IPS-15b (cell line): ENCODE data around the gene MPG.

Source experiments
- H3K27me3 ChIP-seq: one replicate; pipeline ENCODE4 v1.6.1; 2013; ENCODE audit warnings: low read length; ENCODE audit not compliant: control insufficient read depth, insufficient read depth
- H3K36me3 ChIP-seq: one replicate; pipeline ENCODE4 v1.6.1; 2013; ENCODE audit warnings: low read length; ENCODE audit not compliant: control insufficient read depth, insufficient read depth
- H3K4me1 ChIP-seq: one replicate; pipeline ENCODE4 v1.6.1; 2013; ENCODE audit warnings: mild to moderate bottlenecking, low read length; ENCODE audit not compliant: control insufficient read depth, insufficient read depth
- H3K4me3 ChIP-seq: one replicate; pipeline ENCODE4 v1.5.1; 2013; ENCODE audit warnings: low read depth, low read length
- H3K9ac ChIP-seq: one replicate; pipeline ENCODE4 v1.6.1; 2013; ENCODE audit warnings: low read depth, mild to moderate bottlenecking, low read length
- H3K9me3 ChIP-seq: one replicate; pipeline ENCODE4 v1.6.1; 2013; ENCODE audit warnings: mild to moderate bottlenecking, low read length; ENCODE audit not compliant: control insufficient read depth, insufficient read depth

Gene MPG

GRCh38 chr16:94918-95265, 16.9 kb downstream of the MPG start:
- Histone ChIP-seq H3K4me1 (no peaks in the 10 kb centered on the region), H3K9ac (no peak overlapping the region), H3K27me3 (no peaks in the 10 kb centered on the region), H3K36me3 (peaks cover 23% of the 10 kb centered on the region), H3K4me3 (no peak overlapping the region), H3K9me3 (no peaks in the 10 kb centered on the region)

- Histone ChIP-seq H3K4me3 (no peak overlapping the region), H3K4me1 (no peaks in the 10 kb centered on the region), H3K9ac (no peak overlapping the region), H3K9me3 (no peaks in the 10 kb centered on the region), H3K36me3 (peaks cover 17% of the 10 kb centered on the region), H3K27me3 (no peaks in the 10 kb centered on the region)
Measured at GRCh38 chr16:96935-97381, 18.9 kb downstream of the MPG start.

DNA sequence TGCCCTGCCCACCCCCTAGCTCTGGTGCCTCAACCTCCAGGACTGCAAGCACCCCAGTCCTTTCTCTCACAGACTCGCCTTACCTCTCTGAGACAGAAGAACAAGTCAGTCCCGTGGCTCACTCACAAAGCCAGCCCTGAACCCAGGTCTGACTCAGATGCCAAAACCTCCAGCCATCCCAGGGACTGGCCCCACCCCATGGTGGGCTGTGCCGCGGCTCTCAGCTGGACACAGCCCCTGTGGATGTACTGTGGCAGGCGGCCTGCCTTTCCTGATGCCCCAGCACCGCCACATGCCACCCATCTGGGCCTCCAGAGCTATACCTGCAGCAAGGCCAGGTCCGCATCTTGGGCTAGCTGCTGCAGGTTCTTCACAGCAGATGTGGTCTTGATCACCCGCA, 19.8 kb downstream of the MPG start:
- H3K4me3 ChIP-seq, result no peak overlapping the region
- no peaks in the 10 kb centered on the region for H3K27me3 ChIP-seq
- H3K4me1 ChIP-seq, result no peaks in the 10 kb centered on the region
- no peak overlapping the region for H3K9ac ChIP-seq
- no peaks in the 10 kb centered on the region for H3K9me3 ChIP-seq
- H3K36me3 ChIP-seq, result peaks cover 14% of the 10 kb centered on the region

- Histone ChIP-seq H3K4me3 (no peak overlapping the region), H3K27me3 (no peaks in the 10 kb centered on the region), H3K9ac (no peak overlapping the region), H3K36me3 (peaks cover 12% of the 10 kb centered on the region), H3K9me3 (no peaks in the 10 kb centered on the region), H3K4me1 (no peaks in the 10 kb centered on the region)
Measured at GRCh38 chr16:100989-101388, 23.0 kb downstream of the MPG start.

DNA sequence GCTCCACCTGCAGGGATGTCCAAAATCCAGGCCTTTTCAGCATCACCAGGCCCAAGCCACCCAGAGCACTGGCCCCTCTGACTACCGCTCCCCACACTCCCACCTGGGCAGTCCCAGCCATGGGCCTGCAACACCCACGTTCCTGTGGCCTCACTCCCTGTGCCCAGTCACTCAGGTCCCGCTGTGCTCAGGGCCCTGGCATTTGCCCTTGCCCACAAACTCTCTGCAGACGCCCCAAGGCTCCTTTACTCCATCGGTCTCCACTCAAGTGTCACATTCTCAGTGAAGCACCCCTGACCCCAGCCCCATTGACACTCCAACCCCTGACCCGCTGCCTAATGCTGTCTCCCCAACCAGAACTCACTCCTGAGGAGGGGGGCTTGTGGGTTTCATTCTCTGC, 23.6 kb downstream of the MPG start:
- no peak overlapping the region for H3K4me3 ChIP-seq
- no peaks in the 10 kb centered on the region for H3K4me1 ChIP-seq
- peaks cover 12% of the 10 kb centered on the region for H3K36me3 ChIP-seq
- H3K9me3 ChIP-seq, result no peaks in the 10 kb centered on the region
- H3K27me3 ChIP-seq, result no peaks in the 10 kb centered on the region
- no peak overlapping the region for H3K9ac ChIP-seq

- Histone ChIP-seq H3K4me3 (no peak overlapping the region), H3K36me3 (peaks cover 12% of the 10 kb centered on the region), H3K9ac (no peak overlapping the region), H3K9me3 (no peaks in the 10 kb centered on the region), H3K4me1 (no peaks in the 10 kb centered on the region), H3K27me3 (no peaks in the 10 kb centered on the region)
Measured at GRCh38 chr16:102060-102855, 24.2 kb downstream of the MPG start.

DNA sequence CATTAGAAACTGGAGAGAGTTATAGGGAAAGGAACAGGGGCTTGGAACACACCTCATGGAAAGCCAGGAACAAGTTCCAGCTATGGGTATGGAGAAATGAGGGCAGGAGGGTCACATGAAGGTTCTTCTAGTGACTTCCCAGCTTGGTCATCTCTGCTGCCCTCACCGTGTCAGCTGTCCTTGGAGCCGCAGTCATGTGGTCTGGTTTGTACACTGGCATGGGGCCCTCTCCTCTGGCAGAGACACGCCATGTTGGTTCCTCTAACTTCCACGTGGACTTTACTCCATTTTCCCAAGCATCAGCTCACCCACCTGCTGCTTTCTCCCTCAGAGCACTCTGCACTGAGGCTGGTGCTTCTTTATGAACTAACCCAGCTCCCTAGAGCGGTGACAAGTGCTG, 26.3 kb downstream of the MPG start:
- peaks cover 7% of the 10 kb centered on the region for H3K36me3 ChIP-seq
- H3K9me3 ChIP-seq, result no peaks in the 10 kb centered on the region
- no peaks in the 10 kb centered on the region for H3K4me1 ChIP-seq
- H3K9ac ChIP-seq, result no peak overlapping the region
- H3K4me3 ChIP-seq, result no peak overlapping the region
- H3K27me3 ChIP-seq, result no peaks in the 10 kb centered on the region

DNA sequence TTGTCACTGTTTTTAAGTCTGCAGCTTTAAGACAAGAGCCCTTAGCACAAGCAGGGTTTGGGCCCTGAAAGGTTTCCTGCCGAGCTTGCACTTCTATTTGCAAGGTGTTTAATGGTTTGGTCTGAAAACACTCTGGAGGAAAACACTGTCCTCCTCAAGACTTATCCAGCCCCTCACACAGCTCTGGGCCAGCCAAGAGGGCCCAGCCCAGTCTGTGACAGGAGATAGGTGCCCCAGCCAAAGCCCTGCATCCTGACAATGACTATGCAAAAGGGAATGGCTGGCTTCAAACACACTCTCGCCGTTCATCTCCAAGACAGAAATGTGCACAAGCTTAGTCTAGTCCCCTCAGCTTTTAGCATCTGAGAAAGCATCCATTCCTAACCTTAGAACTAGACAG, 26.9 kb downstream of the MPG start:
- Histone ChIP-seq H3K4me1 (no peaks in the 10 kb centered on the region), H3K9ac (no peak overlapping the region), H3K36me3 (peaks cover 7% of the 10 kb centered on the region), H3K9me3 (no peaks in the 10 kb centered on the region), H3K27me3 (no peaks in the 10 kb centered on the region), H3K4me3 (no peak overlapping the region)

GRCh38 chr16:105521-105920, 27.5 kb downstream of the MPG start:
- Histone ChIP-seq H3K4me3 (no peak overlapping the region), H3K9me3 (no peaks in the 10 kb centered on the region), H3K9ac (no peak overlapping the region), H3K27me3 (no peaks in the 10 kb centered on the region), H3K36me3 (peaks cover 7% of the 10 kb centered on the region), H3K4me1 (no peaks in the 10 kb centered on the region)

DNA sequence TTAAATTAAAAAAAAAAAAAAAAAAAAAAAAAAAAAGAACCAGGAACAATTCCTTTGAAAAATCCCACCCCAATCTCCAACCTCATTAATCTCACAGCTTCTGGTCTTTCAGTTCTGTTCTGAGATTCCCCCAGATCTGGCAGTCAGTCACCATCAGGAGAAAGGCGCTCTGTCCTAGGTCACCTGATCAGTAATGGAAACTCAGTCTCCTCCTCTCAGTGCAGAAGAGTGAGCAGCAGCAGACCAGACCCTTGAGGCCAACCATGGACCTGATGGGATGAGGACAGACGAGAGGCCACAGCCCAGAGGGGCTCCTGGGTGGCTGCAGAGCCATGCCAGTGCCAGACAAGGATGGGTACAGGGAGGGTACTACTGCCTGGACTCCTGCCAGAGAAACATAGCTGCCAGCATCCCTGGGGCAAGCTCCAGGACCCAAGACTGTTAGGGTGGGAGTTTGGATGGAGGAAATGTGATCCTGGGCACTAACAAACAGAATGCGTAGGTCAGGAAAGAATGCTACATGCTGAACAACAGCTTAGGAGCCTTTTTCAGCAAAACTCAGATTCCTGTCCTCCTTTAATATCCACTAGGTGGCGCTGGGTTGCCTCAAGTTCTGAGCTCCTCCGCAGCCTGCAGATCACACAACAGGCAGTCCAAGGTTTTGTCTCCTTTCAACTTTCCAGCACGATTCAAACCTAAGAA, 28.7 kb downstream of the MPG start:
- no peaks in the 10 kb centered on the region for H3K4me1 ChIP-seq
- H3K9ac ChIP-seq, result no peak overlapping the region
- H3K36me3 ChIP-seq, result peaks cover 7% of the 10 kb centered on the region
- no peaks in the 10 kb centered on the region for H3K27me3 ChIP-seq
- no peaks in the 10 kb centered on the region for H3K9me3 ChIP-seq
- no peak overlapping the region for H3K4me3 ChIP-seq

GRCh38 chr16:112153-112840, 34.3 kb downstream of the MPG start:
- no peaks in the 10 kb centered on the region for H3K27me3 ChIP-seq
- H3K36me3 ChIP-seq, result peaks cover 2% of the 10 kb centered on the region
- peaks cover 6% of the 10 kb centered on the region for H3K4me1 ChIP-seq
- H3K9me3 ChIP-seq, result no peaks in the 10 kb centered on the region
- no peak overlapping the region for H3K4me3 ChIP-seq
- no peak overlapping the region for H3K9ac ChIP-seq

GRCh38 chr16:114327-114726, 36.3 kb downstream of the MPG start:
- peaks cover 6% of the 10 kb centered on the region for H3K4me1 ChIP-seq

More at GRCh38 chr16:114327-114726, 36.3 kb downstream of the MPG start:
- Histone ChIP-seq H3K36me3 (peaks cover under 1% of the 10 kb centered on the region), H3K9ac (no peak overlapping the region), H3K27me3 (no peaks in the 10 kb centered on the region), H3K9me3 (no peaks in the 10 kb centered on the region), H3K4me3 (no peak overlapping the region)
